ENCODE data around the gene TAS1R1.

Gene TAS1R1

DNA sequence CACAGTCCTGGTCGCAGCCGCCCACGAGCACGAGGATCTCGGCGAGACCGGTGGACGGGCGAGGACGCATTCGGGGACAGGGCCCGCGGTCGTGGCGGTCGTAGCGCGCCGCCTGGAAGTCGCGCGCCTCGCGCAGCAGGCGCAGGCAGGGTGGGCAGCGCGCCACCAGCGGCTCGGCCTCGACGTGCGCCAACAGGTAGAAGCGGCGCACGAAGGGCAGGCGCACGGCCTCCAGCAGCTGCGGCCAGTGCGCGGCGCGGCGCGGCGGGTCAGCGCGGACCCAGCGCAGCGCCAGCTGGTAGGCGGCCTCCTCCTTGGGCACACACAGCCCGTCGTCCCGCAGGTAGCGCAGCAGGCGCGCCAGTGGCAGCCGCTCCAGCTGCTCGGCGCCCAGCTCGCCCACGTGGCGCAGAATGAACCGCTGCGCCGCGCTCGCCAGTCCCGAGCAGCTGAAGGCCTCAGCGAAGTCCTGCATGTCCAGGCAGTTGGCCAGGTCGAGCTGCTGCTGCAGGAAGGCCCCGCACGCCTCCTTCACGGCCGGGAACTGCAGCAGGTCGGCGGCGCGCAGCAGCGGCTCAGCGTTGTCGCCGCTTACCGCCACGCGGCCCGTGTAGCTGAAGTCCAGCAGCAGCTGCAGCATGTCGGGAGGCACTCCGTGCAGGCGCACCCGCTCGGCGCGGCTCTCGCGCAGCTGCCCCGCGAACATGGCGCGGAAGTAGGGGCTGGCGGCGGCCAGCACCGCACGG, 47.0 kb downstream of the TAS1R1 start:
- TF ChIP-seq CTCF (conservative IDR thresholded peaks at IDR 0.05; ENCODE audit: low read length): no peak
- H3K4me3 ChIP-seq (ENCODE audit: low read length): peak overlapping the region; percentile 95
- peak; percentile 56 for DNase-seq (ENCODE audit: low read depth)

DNA sequence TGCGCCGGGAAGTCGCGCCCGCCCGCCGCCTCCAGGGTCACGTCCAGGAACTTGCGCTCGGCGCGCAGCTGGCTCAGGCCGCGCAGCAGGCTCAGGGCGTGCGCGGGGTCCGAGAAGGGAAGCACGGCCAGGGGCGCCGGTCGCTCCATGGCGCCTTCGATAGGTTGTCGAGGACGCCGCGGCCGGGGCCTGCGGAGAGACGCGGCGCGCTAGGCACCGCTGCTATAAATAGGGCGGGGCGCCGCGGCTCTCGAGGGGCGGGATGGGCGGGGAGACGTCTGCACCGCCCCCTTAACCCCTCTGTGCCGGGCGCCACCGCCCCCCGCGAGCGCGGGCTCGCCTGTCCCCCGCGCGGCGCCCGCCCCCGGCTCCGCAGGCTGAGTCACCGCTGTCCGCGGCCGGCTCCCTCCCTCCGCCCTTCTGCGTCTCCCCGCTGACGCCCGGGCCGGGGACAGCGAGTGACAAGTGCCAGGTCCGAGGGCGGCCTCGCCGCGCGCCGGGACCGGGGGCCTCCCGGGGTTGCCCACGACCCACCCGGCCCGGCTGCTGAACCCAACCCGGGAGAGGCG, 47.6 kb downstream of the TAS1R1 start, which contains the start of gene KLHL21:
Gene KLHL21 (minus strand): TSS at position 201 of the 569 bp plus-strand sequence. CDS start 52 bp downstream, at position 149.
- peak; percentile 88 for DNase-seq (ENCODE audit: low read depth)
- H3K4me3 ChIP-seq (ENCODE audit: low read length): peak within 1 kb of the TSS; percentile 95
- TF ChIP-seq CTCF (conservative IDR thresholded peaks at IDR 0.05; ENCODE audit: low read length): no peak

GRCh38 chr1:6603238-6603914, 48.3 kb downstream of the TAS1R1 start:
- TF ChIP-seq CTCF (conservative IDR thresholded peaks at IDR 0.05; ENCODE audit: low read length): no peak
- DNase-seq (ENCODE audit: low read depth): peak; percentile 78
- H3K4me3 ChIP-seq (ENCODE audit: low read length): peak overlapping the region; percentile 56

- peak; percentile 95 for DNase-seq (ENCODE audit: low read depth)
- H3K4me3 ChIP-seq (ENCODE audit: low read length): peak overlapping the region; percentile 56
- TF ChIP-seq CTCF (conservative IDR thresholded peaks at IDR 0.05; ENCODE audit: low read length): 0 out of 2 replicates have a peak, but pooled peaks have one; percentile 1
These were observed 48.9 kb downstream of the TAS1R1 start for GRCh38 chr1:6603915-6604558.

DNA sequence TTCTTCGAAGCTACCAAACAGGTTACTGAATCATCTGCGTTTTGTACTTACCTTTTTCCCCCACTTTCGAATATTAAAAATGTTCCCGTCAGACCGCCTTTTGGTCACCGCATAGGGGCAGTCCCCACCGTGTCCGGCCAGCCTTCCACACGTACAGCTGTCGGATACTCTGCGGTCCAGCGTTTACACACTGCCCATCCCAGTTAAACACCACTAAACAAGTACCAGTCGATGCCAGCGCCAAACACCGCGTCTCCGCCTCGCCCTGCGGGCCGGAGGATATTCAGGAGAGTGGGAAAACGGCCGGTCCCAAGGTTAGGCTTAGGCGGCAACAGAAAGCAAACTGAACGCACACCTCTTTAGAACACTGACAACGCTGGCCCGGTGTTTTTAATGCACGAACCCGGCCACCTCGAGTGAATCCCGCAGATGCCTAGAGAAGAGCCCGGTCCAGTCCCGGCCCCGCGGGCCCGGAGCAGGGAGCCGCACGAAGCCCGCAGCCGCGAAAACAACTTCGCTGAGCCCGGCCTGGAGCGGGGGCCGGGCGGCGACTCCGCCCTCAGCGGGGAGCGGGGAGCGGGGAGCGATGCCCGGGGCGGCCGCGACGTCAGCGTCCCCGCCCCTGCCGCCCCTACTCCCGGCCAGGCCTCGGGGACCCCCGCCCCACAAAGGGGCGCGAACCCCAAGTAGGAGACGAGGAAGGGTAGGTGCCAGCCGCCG, 57.7 kb downstream of the TAS1R1 start:
- H3K4me3 ChIP-seq (ENCODE audit: low read length): peak overlapping the region; percentile 90
- no peak for TF ChIP-seq CTCF (conservative IDR thresholded peaks at IDR 0.05; ENCODE audit: low read length)
- peak; percentile 34 for DNase-seq (ENCODE audit: low read depth)

DNA sequence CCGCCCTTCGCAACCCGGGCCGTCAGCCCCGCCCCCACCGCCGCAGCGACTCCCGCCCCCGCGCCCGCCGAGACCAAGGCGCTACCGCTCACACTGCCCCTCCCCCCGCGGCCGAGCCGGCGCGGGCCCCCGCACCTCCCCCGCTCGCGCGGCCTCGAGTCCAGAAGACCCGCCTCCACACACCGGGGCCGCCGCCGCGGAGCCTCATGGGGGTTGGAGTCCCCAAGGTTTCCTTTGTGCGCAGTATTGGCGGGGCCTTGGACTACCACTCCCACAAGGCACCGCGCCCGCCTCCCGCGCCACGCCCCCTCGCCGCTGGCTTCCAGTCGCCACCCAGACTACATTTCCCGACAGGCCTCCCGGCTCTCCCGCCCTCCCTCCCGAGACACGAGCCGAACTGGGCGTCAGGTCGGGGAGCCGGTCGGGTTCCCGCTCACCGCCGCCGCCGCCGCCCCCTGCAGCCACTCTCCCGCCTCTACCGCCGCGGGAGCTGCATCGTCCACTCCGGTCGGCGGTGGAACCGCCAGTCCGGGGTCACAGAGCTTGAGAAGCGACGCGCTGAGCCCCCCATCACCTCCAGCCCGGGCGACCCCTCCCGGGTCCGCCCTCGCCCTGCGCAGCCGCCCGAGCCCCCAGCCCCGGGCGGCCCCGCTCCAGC, 58.4 kb downstream of the TAS1R1 start, which contains the start of gene PHF13:
Gene PHF13 (plus strand): TSS at position 371 of the 658 bp plus-strand sequence. CDS start 336 bp downstream, outside the sequence.
- H3K4me3 ChIP-seq (ENCODE audit: low read length): peak within 1 kb of the TSS; percentile 90
- no peak for TF ChIP-seq CTCF (conservative IDR thresholded peaks at IDR 0.05; ENCODE audit: low read length)
- DNase-seq (ENCODE audit: low read depth): peak; percentile 99
